ENCODE data around the gene CPED1.
"Not testable (repeated sequence)": the region's sequence is repeated elsewhere in the genome, so short reads cannot be mapped to it uniquely, and the experiment has no call there.

The CPED1 gene

DNA sequence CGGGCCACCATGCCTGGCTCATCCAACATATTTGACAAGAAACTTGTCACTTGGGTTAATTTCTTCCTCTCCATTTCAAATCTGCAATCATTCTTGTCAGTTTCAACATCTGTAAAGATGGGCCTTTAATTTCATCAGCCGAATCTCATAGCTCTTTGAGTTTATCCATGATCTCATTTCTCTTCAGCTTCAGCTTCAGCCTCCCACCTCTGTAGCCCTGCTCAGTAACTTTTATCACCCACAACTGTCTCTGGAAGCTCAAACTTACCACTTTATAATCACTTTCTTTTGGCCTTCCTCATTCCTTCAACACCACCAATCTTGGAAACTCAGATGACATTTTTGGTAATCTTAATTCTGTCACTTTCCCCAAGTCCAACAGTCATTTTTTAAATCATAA lies 83.2 kb downstream of the CPED1 start:
- DNase-seq (ENCODE audit: low spot score): no peak

DNA sequence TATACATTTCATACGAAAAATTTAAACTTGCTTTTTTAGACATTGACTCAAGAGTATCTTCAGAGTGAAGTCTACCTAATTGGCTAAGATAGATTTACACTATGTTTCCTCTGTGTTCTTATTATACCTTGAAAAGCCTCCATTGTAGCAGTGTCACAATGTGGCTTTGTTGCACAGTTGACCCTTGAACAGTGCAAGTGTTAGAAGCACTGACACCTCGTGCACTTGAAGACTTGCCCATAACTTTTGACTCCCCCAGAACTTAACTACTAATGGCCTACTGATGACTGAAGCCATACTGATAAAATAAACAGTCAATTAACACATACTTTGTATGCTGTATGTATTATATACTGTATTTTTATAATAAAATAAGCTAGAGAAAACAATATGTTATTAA lies 84.3 kb downstream of the CPED1 start:
- no peak for DNase-seq (ENCODE audit: low spot score)

DNA sequence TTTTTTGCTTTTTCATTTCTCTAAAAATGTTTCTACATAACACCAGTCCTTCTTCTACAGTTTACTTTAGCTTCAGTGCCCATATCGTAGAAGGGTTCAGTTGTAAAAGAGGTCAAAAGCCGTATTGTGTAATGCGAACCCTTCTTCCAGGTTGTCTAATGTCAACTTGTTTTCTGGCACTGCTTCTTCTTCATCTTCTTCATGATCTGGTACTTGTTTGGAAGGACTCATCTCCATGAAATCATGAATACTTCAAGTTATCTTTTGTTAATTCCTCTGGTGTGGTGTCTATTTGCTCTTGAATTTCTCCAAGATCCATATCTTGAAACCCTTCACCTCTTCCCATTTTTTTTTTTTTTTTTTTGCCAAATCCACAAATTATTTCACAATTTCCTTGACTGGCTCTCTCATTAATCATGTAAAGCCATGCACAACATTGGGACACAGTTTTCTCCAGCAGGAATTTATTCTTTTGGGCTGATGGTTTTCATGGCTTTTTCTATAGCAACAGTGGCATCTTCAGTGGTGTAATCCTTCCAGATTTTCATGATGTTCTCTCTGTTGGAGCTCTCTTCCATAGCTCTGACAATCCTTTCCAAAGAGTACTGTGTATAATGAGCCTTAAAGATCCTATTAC lies 85.1 kb downstream of the CPED1 start:
- no peak for DNase-seq (ENCODE audit: low spot score)

DNA sequence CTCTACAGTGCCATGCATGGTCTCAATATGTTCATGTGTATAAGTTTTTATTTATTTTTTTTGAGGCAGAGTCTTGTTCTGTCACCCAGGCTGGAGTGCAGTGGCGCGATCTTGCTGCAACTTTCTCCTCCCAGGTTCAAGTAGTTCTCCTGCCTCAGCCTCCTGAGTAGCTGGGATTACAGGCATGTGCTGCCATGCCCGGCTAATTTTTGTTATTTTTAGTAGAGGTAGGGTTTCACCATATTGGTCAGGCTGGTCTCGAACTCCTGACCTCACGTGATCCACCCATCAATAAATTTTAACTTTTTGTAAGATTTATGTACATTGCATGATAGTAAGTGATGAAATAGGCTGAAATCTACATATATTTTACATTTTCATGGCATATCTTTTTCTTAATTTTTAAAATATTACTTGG lies 86.9 kb downstream of the CPED1 start:
- DNase-seq (ENCODE audit: low spot score): not testable (repeated sequence)

DNA sequence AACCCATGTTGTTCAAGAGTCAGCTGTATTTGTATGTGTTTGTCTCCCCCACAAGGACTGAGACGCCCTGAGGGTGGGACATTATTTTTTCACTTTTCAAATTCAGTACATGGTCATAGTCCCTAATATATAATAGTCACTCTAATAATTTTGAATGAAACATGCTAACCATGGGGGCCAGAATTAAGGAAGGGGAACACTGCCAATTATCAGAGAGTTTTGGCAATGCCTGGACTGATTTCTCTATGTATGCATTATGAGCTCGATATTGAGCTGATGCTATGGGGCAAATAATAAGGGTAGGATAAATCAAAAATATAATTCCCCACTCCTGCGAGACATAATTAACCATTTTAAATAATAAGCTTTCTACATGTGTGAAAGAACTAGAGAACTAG lies 87.4 kb downstream of the CPED1 start:
- DNase-seq (ENCODE audit: low spot score): no peak

DNA sequence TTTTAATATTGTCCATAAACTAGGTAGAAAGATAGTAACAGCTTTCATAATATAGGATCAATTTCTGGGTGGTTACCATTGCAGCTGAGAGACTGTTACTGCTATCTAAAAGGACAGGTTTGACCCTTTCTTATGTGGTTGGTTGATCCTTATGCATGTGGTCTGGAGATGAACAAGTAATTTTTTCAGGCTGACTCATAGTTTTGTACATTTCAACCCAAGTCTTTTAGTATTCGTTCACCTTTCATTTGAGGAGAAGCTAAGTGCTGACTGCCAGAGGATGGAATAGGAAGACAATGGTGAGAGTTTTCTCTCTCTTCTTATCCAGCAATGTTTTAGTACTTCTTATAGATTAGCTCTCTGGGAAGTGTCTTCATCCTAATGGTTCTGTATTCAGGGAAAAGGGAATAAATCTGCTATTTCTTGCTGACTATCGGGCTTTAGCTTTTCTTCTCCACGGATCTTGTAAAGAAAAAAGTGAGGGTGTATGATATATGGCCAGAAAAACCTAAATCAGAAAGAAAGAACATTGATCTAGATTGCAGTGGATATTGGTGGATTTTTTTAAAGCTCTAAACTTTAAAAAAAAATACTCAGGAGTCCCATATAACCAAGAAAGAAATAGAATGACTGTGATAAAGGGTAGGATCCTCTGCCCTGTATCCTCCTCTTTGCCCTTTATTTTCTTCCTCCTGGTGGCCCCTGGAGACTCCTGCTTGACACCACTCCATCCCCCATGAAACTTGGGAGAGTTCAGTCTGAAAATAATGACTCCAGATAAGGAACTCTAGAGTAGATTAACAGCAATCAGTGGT lies 88.0 kb downstream of the CPED1 start:
- no peak for DNase-seq (ENCODE audit: low spot score)

DNA sequence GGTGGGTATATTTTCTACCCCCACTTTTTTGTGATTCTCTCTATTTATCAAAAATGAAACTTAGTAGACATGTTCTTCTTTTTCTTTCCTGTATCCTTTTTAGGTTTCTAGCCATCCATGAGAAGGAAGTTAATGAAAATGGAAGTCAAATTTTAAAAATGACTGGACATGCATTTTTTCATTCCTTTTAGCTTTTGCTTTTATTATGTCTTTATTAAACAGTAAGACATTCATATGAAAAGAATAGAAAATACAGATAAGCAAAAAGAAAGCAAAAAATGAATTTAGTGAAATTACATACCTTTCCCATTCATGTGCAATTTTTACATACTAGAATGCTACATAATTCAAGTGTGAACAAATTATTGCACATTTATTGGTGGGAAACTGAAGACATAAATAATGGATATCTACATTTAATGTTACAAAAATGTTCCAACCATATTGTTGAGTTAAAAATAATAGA lies 88.7 kb downstream of the CPED1 start:
- DNase-seq (ENCODE audit: low spot score): no peak

DNA sequence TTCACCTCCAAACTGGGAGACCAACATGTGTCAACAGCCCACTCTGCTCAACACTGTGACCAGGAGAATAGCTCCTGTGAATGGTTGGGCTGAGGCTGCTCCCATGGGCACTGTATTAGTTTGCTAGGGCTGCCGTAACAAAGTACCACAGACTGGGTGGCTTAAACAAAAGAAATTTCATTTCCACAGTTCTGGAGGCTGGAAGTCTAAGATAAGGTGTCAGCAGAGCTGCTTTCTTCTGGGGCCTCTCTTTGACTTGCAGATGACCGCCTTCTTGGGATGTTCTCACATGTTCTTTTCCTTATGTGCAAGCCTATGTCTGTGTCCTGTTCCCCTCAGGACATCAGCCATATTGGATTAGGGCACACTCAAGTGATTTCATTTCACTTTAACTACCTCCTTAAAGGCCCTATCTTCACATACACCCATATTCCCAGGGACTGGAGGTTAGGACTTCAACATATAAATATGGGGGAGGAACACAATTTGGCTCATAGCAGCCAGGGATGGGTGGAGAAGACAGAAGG lies 90.3 kb downstream of the CPED1 start:
- no peak for DNase-seq (ENCODE audit: low spot score)

DNA sequence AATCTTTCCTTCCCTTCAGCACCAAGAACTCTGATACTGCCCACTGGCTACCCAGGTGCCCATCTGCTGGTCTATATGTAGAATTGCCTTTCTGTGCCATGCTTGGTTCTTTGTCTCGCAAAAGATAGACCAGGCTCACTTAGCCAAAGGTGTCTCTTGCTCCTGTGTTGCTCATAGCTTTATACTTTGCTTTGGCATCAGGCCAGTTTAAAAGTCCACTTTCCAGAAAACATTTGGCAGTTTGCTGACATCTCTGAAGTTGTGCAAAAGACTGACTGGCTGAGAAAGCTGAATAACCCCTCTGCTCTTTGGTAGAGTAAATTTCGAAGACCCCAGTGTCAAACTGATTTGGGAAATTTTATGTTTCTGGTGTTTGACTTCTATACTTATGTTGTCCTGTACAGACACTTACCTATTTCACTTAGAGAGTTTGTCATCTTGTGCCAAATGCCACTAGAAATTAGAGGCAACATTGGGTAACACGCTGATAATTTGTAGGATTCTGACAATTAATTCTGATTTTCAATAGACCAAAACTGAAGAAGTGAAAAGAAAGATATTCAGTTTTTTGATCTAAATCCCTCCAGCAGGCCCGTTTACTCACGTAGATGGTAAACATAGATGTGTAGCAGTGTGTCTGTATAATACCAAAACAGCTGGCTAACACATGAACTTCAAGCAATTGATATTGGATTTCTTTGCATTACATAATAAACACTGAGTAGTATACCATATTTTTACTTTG lies 91.1 kb downstream of the CPED1 start:
- DNase-seq (ENCODE audit: low spot score): no peak

DNA sequence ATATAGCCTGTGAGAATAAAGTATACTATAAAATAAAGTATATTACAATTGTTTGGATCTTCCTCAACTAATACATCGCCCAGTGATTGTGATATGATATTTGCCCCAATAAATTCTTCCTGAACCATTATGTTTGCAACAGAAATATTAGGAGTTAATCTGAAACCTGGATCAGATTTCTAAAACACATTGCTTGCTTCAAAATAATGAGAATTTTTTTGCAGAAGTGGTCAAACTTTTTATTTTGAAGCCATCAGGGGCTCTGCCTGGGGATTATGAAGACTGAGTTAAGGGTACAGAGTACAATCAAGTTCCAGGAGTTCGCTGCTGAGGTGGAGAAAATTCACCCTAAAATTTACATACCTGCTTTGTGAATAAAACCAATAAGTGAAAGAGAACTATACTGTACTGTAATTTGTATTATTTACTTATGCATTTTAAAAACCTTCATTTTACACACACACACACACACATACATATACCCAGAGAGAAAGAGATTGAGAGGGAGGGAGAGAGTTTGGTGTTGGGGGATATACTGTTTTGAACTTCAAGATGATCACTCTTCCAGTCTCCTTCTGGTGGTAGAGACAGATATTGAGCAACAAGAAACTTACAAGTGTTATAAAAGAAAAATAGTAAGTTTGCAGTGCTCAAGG lies 91.9 kb downstream of the CPED1 start:
- no peak for DNase-seq (ENCODE audit: low spot score)

DNA sequence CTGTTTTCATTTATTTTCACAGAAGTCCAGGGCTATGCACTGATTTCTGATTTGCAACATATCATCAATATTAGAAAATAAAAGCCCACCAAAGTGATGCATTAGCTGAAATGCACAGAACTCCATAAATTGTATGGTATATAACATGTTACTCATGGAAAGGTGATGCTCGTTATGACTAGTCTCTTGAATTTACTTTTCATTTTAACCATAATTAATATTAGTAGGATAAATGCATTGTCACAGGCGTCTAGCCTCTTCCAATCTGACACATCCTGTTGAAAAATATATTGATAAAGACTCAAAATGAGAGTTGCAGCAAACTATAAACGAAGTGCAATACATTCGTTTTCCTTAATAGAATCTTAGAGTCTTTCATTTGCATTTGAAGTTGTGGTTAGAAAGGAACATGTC lies 92.4 kb downstream of the CPED1 start:
- DNase-seq (ENCODE audit: low spot score): no peak

DNA sequence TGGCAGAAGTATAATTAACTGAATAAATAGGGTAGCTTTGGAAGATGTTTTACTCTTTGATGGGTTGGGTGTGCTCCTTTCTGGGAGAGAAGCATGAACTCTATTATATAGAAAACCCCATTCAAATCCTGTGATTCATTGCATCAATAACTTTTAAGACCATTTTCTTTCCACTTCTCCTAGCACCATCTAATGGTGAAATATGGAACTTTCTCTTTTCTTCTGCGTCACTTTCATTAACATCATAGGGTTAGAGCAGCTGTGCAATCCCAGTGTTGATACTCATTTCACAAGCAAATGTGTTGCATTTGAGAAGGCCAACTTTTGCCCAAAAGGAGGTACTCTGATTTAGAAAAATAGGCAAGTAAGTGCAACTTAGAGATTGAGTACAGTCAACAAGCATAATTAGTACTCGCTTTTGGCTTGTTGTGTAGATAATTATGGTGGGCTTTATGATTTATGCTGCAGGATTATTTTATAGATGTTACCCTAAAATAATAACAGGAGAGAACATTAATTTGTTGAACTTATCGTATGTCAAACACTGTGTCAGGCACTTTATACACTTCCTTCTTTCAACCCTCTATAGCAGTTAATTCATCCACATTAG lies 92.9 kb downstream of the CPED1 start:
- no peak for DNase-seq (ENCODE audit: low spot score)

DNA sequence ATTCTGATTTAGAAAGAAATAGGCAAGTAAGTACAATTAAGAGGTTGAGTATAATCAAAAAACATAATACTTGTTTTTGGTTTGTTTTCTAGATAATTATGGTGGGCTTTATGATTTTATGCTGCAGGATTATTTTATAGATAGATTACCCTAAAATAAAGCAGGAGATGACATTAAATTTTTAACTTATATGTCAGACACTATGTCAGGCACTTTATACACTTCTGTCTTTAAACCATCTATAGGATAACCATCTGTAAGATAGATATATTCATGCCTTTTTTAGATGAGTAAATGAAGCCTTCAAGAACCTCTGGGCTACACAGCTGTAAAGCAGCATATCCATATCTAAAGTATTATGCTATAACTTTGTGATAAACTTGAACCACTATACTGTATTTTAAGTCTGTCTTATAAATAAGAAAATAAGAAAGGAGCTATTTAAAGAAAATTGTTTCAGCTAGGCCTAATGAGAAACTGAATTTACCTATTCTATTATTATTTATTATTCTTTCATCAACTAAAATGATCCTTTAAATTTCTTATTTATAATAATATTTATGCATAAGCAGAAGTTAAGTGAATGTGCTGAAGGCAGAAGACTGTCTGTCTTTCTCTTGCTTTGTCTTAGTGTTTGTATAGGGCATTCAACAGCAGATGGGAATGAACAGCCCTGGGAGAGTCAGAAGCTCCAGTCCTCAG lies 94.0 kb downstream of the CPED1 start:
- no peak for DNase-seq (ENCODE audit: low spot score)

DNA sequence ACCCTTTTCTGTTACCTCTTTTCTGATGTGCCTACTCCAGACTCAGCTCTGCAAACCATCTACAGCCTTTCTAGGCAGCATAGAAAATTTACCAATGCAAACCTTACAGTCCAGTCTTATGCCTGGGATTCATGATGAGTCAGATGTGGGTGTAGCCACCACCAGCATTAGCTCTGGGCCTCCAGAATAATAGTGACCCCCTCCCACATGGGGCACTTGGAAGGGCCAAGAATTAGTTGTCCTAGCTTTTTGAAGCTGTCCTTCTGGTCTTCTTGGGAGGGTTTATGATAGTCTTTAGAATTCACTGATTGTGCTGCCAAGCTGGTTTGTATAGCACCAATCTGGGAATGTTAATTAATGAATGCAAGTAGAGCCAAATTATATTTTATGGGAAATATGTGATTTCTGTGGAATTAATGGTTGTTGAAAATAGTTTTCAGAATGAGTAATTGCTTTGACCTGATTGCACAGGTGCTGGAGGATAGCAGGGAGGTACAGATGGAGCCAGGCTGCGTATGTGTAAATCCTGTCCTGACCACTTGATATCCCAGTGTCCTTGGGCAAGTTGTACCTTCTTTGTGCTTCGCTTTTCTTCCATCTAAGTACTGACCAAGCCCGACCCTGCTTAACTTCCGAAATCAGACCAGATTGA lies 94.8 kb downstream of the CPED1 start:
- no peak for DNase-seq (ENCODE audit: low spot score)

DNA sequence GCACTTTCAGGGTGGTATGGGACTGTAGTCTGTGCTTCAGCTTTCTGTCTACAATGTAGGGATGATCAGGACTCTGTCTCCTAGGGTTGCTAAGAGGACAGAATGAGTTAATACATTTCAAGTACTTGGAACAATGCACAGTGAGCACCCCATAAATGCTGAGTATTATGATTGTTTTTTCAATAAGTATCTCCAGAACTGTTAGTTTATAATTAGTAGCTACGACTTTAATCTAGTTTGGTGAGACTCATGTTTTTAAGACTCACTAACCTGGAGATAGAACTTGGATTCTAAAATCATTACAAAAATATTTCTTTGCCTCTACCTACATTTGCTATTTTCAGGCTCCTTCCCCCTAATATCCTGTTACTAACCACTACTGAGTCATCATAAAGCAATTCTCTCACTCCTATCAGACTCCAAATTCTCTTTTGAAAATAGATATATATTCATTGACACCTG lies 95.3 kb downstream of the CPED1 start:
- DNase-seq (ENCODE audit: low spot score): no peak

DNA sequence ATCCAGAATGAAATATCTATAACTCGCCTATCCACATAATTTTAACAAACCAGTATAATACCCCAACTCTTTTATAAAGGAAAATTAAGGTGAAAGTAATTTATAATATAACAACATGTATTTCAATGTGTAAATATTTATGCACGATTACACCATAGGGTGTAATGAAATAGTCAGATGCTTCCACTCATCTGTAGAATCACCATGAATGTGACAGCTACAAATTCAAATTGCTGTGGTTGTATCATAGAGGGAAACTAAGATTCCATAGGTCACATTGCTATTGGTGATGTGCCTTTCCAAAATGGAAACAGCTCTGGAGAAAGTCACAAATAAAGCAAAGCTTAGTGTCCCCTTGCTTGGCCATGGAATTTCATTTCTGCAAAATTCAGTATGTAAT lies 95.7 kb downstream of the CPED1 start:
- DNase-seq (ENCODE audit: low spot score): no peak

DNA sequence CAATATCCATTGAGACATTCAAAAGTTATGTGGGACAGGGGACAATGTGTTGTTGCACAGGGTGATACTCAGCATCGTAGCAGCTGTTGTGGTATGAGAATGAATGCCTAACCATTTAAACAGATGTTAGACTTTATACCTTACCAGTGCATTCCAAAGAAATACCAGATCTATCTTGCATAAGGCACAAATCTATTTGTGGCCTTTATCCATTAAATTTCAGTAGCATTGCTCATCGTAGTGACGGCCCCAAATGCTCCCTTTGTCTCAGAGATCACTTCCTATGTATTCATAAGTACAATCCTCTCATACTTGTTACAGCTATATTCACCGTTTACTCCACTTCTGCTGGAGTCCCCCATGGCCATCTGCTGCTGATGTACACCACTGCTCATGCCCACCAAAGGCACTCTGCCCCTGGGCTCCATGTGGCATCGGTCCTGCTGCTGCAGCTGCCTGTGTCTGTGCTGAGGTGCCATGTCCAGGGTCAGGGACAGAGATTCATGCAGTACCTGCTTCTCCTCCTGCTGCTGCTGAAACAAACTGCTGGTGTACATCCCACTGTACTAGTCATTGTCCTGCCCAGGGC lies 96.3 kb downstream of the CPED1 start:
- no peak for DNase-seq (ENCODE audit: low spot score)

DNA sequence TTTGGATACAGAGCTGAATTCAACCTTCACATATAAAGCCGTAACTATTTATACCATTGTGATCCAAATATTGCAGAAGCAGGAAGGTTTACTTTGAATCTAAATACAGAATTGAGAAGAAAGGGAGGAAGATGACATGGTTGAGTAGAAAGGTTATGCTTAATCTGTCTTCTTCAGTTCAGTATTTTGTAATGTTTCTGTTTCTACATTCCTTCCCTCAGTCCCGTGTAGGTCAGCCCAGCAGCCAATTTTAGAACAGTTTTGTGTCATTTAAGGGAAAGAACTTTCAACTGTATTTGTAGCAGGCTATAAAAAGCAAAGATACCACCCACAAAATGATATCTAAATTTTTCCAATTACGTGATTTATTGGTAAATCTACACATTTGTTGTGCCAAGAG lies 97.4 kb downstream of the CPED1 start:
- DNase-seq (ENCODE audit: low spot score): no peak

DNA sequence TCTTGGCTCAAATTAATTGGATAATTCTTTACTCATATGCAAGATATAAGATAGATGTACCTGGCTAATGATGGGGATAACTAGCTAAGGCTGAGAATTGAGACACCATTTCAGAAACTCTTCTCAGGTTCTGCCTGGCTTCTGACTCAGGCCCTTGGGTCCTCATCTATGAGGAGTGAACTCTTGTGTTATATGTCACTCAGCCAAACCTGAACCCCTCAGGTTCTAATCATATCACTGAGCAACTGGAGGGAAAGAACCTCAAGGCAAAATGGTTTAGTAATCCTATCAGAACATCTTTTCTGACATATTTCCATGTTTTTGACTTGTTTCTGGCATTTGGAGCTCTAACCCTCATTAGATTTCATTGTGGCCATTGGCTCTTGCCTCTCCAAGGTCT lies 100.4 kb downstream of the CPED1 start:
- no peak for DNase-seq (ENCODE audit: low spot score)

DNA sequence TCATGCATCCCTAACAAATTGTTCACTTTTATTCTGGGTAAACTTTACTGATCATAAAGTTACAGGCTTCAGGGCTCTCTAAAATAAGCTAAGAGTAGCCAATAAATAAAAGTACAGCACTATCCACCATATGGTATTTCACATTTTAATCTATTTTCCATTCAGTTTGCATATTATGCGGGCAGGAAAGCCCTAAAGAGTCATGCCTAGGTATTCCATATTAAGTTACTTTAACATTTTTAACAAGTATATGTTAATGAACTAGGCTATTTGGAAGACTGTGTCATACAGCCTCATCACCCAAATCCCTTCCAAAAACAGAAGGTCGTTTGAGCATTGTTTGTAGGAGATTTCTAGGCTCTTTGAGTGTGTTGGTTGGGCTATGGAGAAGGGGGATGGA lies 106.3 kb downstream of the CPED1 start:
- DNase-seq (ENCODE audit: low spot score): no peak

All from ecto neural progenitor cell (in vitro differentiated cells).